ENCODE results near the gene EXPH5.
A peak's percentile ranks its signal among the peaks of the same experiment; 100 is the strongest.

The EXPH5 gene

GRCh38 chr11:108589136-108589535 is 4.4 kb downstream of the EXPH5 start:
- POLR2A ChIA-PET, result interaction anchor here (1.1 kb wide), 1 partner anchor 91 kb away, joined by 3 read pairs; the partner anchor contains the start of gene POGLUT3
- Histone ChIP-seq H3K4me1 (ENCODE audit: control insufficient read depth, insufficient read depth, low read length) (no peaks in the 10 kb centered on the region), H3K9me3 (ENCODE audit: control insufficient read depth, insufficient read depth, low read depth, low read length) (no peaks in the 10 kb centered on the region), H3K4me3 (ENCODE audit: low read depth, low read length) (no peak overlapping the region), H3K36me3 (ENCODE audit: control insufficient read depth in 2 of 2, insufficient read depth in 1 of 2, low read length in 2 of 2) (no peaks in the 10 kb centered on the region), H3K27ac (ENCODE audit: extremely low read depth, low read depth, low read length) (no peak overlapping the region)
- CTCF ChIA-PET, result interaction anchor here (1.3 kb wide), 1 partner anchor 59 kb away, joined by 7 read pairs; no protein-coding TSS in a partner anchor
- no peak for TF ChIP-seq SCRT2 (tag by site-specific recombination; IDR thresholded peaks at IDR 0.05)
- TF ChIP-seq ZNF266 (tag by site-specific recombination; IDR thresholded peaks at IDR 0.05; ENCODE audit: low read depth), result no peak
- no peak for TF ChIP-seq ZNF776 (tag by site-specific recombination; IDR thresholded peaks at IDR 0.05; ENCODE audit: borderline replicate concordance)
- TF ChIP-seq ZNF621 (tag by site-specific recombination; IDR thresholded peaks at IDR 0.05), result no peak
- peak; percentile 33; the same call in 1 of the 2 replicates for TF ChIP-seq PRDM10 (tag by site-specific recombination; IDR thresholded peaks at IDR 0.05)
- no peak for TF ChIP-seq BCL11B (tag by site-specific recombination; IDR thresholded peaks at IDR 0.05; ENCODE audit: low read depth)
- TF ChIP-seq ZBTB20 (tag by site-specific recombination; IDR thresholded peaks at IDR 0.05), result peak; percentile 73
- no peak for TF ChIP-seq ZNF830 (tag by site-specific recombination; IDR thresholded peaks at IDR 0.05; ENCODE audit: low read depth)
- no peak for TF ChIP-seq ZNF701 (tag by site-specific recombination; IDR thresholded peaks at IDR 0.05)
- no peak for TF ChIP-seq ZNF624 (tag by site-specific recombination; IDR thresholded peaks at IDR 0.05)
- TF ChIP-seq ZBTB49 (tag by site-specific recombination; IDR thresholded peaks at IDR 0.05; ENCODE audit: low read depth), result no peak
- TF ChIP-seq SALL2 (tag by site-specific recombination; IDR thresholded peaks at IDR 0.05; ENCODE audit: borderline replicate concordance), result no peak

GRCh38 chr11:108588287-108588686 is 5.3 kb downstream of the EXPH5 start:
- Histone ChIP-seq H3K27ac (ENCODE audit: extremely low read depth, low read depth, low read length) (no peak overlapping the region), H3K4me3 (ENCODE audit: low read depth, low read length) (no peak overlapping the region), H3K9me3 (ENCODE audit: control insufficient read depth, insufficient read depth, low read depth, low read length) (no peaks in the 10 kb centered on the region), H3K36me3 (ENCODE audit: control insufficient read depth in 2 of 2, insufficient read depth in 1 of 2, low read length in 2 of 2) (no peaks in the 10 kb centered on the region), H3K4me1 (ENCODE audit: control insufficient read depth, insufficient read depth, low read length) (no peaks in the 10 kb centered on the region)
- TF ChIP-seq GLI4 (tag by site-specific recombination; IDR thresholded peaks at IDR 0.05) (no peak), MEIS1 (CRISPR knock-in tag; IDR thresholded peaks at IDR 0.05; ENCODE audit: borderline replicate concordance) (no peak), ZNF664 (tag by site-specific recombination; IDR thresholded peaks at IDR 0.05) (peak; percentile 60; the same call in 1 of the 2 replicates)
- ChIA-PET POLR2A (interaction anchor here (1.1 kb wide), 1 partner anchor 90 kb away, joined by 3 read pairs; the partner anchor contains the start of gene POGLUT3), CTCF (interaction anchor here (0.6 to 1.3 kb wide), 4 partner anchors 36 to 454 kb away, joined by 3 to 7 read pairs (median 4); no protein-coding TSS in a partner anchor)

GRCh38 chr11:108587109-108587508 is 6.5 kb downstream of the EXPH5 start:
- H3K4me3 ChIP-seq (ENCODE audit: low read depth, low read length), result no peak overlapping the region
- no peaks in the 10 kb centered on the region for H3K9me3 ChIP-seq (ENCODE audit: control insufficient read depth, insufficient read depth, low read depth, low read length)
- H3K36me3 ChIP-seq (ENCODE audit: control insufficient read depth in 2 of 2, insufficient read depth in 1 of 2, low read length in 2 of 2), result no peaks in the 10 kb centered on the region
- POLR2A ChIA-PET, result no interaction called here
- CTCF ChIA-PET, result no interaction called here
- no peak overlapping the region for H3K27ac ChIP-seq (ENCODE audit: extremely low read depth, low read depth, low read length)
- no peaks in the 10 kb centered on the region for H3K4me1 ChIP-seq (ENCODE audit: control insufficient read depth, insufficient read depth, low read length)
- TF ChIP-seq ZNF18 (tag by site-specific recombination; IDR thresholded peaks at IDR 0.05) (no peak), ZNF514 (tag by site-specific recombination; IDR thresholded peaks at IDR 0.05) (no peak), ZBTB26 (tag by site-specific recombination; optimal IDR thresholded peaks at IDR 0.05) (no peak), ZNF596 (tag by site-specific recombination; IDR thresholded peaks at IDR 0.05) (no peak), ZNF571 (tag by site-specific recombination; IDR thresholded peaks at IDR 0.05) (no peak), PRDM4 (tag by site-specific recombination; IDR thresholded peaks at IDR 0.05) (no peak)
